B cell (primary cell): ENCODE results near the gene PGPEP1. TPM values are rescaled to one million over a fixed set of nuclear protein-coding genes. Genes with fewer than 3 reads are reported as not detected.

ENCODE experiments used
- ATAC-seq: fragments of 200-7000 bp; cut with Tn5 transposase; one replicate; pipeline ENCODE4 v1.10.0; 2021; ENCODE audit warnings: low read depth, mild to moderate bottlenecking, moderate number of reproducible peaks, moderate library complexity
- CTCF ChIA-PET: fragments of 350-600 bp; sonication (Branson Sonifier 250); formaldehyde crosslinking; loops from one replicate; lab custom pipeline; 2021; ENCODE audit warnings: antibody characterized with exemption, inconsistent platforms; lab: Charles Lee
- POLR2A ChIA-PET: fragments of 350-600 bp; sonication (Branson Sonifier 250); formaldehyde crosslinking; loops from one replicate; lab custom pipeline; 2021; ENCODE audit warnings: antibody characterized with exemption; lab: Charles Lee
- DNase-seq: peaks from one replicate; pipeline ENCODE4 v3.0.0; 2013
- H2AFZ ChIP-seq: 2 replicates; pipeline ENCODE4 v1.6.1; 2012; ENCODE audit warnings: mild to moderate bottlenecking, low read depth, low read length; ENCODE audit not compliant: insufficient read depth, poor library complexity, severe bottlenecking
- H3K27ac ChIP-seq, 2 donors: 1 replicate in 1 of 2; 2 replicates in 1 of 2; pipeline ENCODE4 v1.5.1; 2012 to 2013; ENCODE audit warnings: low read length in 2 of 2, mild to moderate bottlenecking in 2 of 2, moderate library complexity in 1 of 2
- H3K27me3 ChIP-seq, 4 experiments: fragments of 200-600 bp in 1 of 4; sonication (generic) in 1 of 4; replicated peaks in 1 of 4; 1 replicate in 2 of 4; 2 replicates in 2 of 4; pipeline versions ENCODE4 v1.6.1 to v1.7.0; 2013 to 2016; ENCODE audit warnings: low read length in 3 of 4, mild to moderate bottlenecking in 2 of 4, mixed read lengths in 1 of 4, moderate library complexity in 1 of 4; ENCODE audit not compliant: insufficient read depth in 4 of 4, control insufficient read depth in 3 of 4; ENCODE audit errors: control extremely low read depth in 1 of 4
- H3K36me3 ChIP-seq, 2 experiments: replicated peaks in 1 of 2; 1 replicate in 1 of 2; 2 replicates in 1 of 2; pipeline versions ENCODE4 v1.6.1 to v1.7.1; 2013; ENCODE audit warnings: low read length in 1 of 2; ENCODE audit not compliant: insufficient read depth in 2 of 2, control insufficient read depth in 1 of 2; ENCODE audit errors: control extremely low read depth in 1 of 2, extremely low read depth in 1 of 2
- H3K4me1 ChIP-seq, 2 donors: fragments of 200-600 bp in 1 of 2; sonication (generic) in 1 of 2; 1 replicate in 1 of 2; 2 replicates in 1 of 2; pipeline versions ENCODE4 v1.5.1 to v1.6.1; 2013 to 2017; ENCODE audit warnings: low read length in 2 of 2; ENCODE audit not compliant: control insufficient read depth in 2 of 2, insufficient read depth in 2 of 2
- H3K4me2 ChIP-seq: replicated peaks from 2 replicates; pipeline ENCODE3; 2012; ENCODE audit warnings: mild to moderate bottlenecking, low read depth, low read length; ENCODE audit not compliant: poor library complexity, severe bottlenecking
- H3K4me3 ChIP-seq, 5 experiments: fragments of 200-600 bp in 1 of 5; sonication (generic) in 1 of 5; 1 replicate in 3 of 5; 2 replicates in 2 of 5; pipeline versions ENCODE4 v1.5.1 to v1.7.0; 2011 to 2016; ENCODE audit warnings: low read length in 4 of 5, mild to moderate bottlenecking in 4 of 5, low read depth in 2 of 5, control low read depth in 1 of 5, moderate library complexity in 1 of 5; ENCODE audit not compliant: insufficient read depth in 1 of 5; ENCODE audit errors: control extremely low read depth in 1 of 5, extremely low read depth in 1 of 5
- H3K79me2 ChIP-seq: fragments of 200-600 bp; sonication (generic); one replicate; pipeline ENCODE4 v1.6.0; 2016; ENCODE audit warnings: low read length; ENCODE audit not compliant: control insufficient read depth, insufficient read depth
- H3K9ac ChIP-seq: fragments of 200-600 bp; sonication (generic); 2 replicates; pipeline ENCODE4 v1.6.1; 2017; ENCODE audit warnings: mild to moderate bottlenecking, low read length, moderate library complexity
- H3K9me3 ChIP-seq, 3 donors: one replicate each; pipeline versions ENCODE4 v1.6.1 to v1.7.1; 2013; ENCODE audit warnings: low read length in 2 of 3; ENCODE audit not compliant: control insufficient read depth in 2 of 3, insufficient read depth in 1 of 3; ENCODE audit errors: control extremely low read depth in 1 of 3
- H4K20me1 ChIP-seq: 2 replicates; pipeline ENCODE4 v1.6.0; 2012; ENCODE audit warnings: mild to moderate bottlenecking, low read length; ENCODE audit not compliant: insufficient read depth, control insufficient read depth, poor library complexity, severe bottlenecking
- H3K27ac Mint-ChIP-seq: one replicate; pipeline ENCODE4 v1.8.0; 2021; ENCODE audit warnings: mixed read lengths
- H3K27me3 Mint-ChIP-seq: one replicate; pipeline ENCODE4 v1.8.0; 2021; ENCODE audit warnings: mixed read lengths
- H3K4me1 Mint-ChIP-seq: one replicate; pipeline ENCODE4 v1.8.0; 2021; ENCODE audit warnings: mixed read lengths
- H3K4me3 Mint-ChIP-seq: one replicate; pipeline ENCODE4 v1.8.0; 2021; ENCODE audit warnings: mixed read lengths
- H3K9me3 Mint-ChIP-seq: one replicate; pipeline ENCODE4 v1.8.0; 2022; ENCODE audit warnings: mixed read lengths; ENCODE audit not compliant: insufficient read depth
- EZH2 ChIP-seq: IDR thresholded peaks from 2 replicates; pipeline ENCODE4 v1.6.1; 2012; ENCODE audit warnings: borderline replicate concordance, low read depth, mild to moderate bottlenecking, moderate library complexity, low read length; ENCODE audit not compliant: insufficient read depth, poor library complexity, severe bottlenecking
- WGBS: methylation state at CpG from one replicate; pipeline ENCODE4 v1.1.5; 2013; ENCODE audit warnings: missing lambda C conversion rate; ENCODE audit not compliant: insufficient coverage; 5-methylcytosine and 5-hydroxymethylcytosine counted together
- intact Hi-C: fragments of 100-400 bp; cut with micrococcal nuclease; formaldehyde crosslinking; loops from one replicate; pipeline ENCODE4 v1.10.0; 2022
- polyA plus RNA-seq: library from polyadenylated mRNA; depleted of rRNA; stranded (reverse); fragments of >200 nt; gene quantifications from 2 replicates; pipeline ENCODE4 v1.2.3, GENCODE V29; 2012
- total RNA-seq, 2 donors: library from RNA; stranded (reverse); fragments of 120-200 nt in 1 of 2; gene quantifications; 1 replicate in 1 of 2; 2 replicates in 1 of 2; pipeline versions ENCODE4 v1.2.3 to v1.2.4, GENCODE V29; 2013 to 2022
- TF ChIP-seq, protein P1 (sequence below): fragments of 200-600 bp; IDR thresholded peaks from one replicate; pipeline ENCODE4 v1.8.0; 2022; ENCODE audit warnings: antibody characterized with exemption, mild to moderate bottlenecking

Gene PGPEP1
- total and polyA plus RNA-seq, 2 donors (not counting 1 experiment from before 2014, with no cell fraction given) = 17.6 to 20.9 TPM

DNA sequence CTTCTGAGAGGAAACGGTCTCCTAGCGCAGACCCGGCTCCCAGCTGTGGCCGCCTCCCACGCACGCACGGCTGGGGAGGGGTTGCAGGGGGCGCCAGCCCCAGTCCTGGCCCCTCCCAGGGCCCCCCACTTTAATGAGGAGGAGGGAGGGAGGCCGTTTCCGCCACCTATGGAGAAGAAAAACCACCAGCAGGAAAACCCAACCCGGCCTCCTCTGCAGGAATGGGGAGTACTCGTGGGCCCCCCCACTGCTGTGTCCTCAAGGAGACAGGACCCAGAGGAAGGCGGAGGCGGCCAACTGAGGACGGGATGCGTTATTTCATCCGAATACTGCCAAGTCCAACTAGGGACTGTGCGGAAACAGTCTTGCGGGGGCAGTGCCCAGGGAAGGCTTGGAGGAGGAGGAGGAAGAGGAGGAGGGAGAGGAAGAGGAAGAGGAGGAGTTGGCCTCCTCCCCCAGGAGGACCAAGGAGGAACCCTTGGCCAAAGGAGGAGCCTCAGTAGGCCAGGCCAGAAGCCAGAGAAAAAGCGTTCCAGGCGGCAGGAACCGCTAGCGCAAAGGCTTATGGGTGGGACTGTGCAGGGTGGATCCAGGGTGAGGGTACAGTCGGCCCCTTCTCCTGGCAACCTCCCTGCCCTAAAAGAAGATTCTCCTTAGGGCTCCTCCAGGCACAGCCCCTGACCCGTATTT lies 74.9 kb downstream of the PGPEP1 start:
- peak; percentile 34 for DNase-seq
- H3K36me3 ChIP-seq = no peaks in the 10 kb centered on the region
- H3K79me2 ChIP-seq = peaks cover 6% of the 10 kb centered on the region
- peaks cover 53% of the 10 kb centered on the region for H3K27me3 Mint-ChIP-seq
- H3K27ac ChIP-seq = no peak overlapping the region
- ChIA-PET CTCF (interaction anchor here (0.7 to 9.3 kb wide), 5 partner anchors 27 to 184 kb away, joined by 4 to 196 read pairs (median 41); partner anchors contain the start of gene GDF15), POLR2A (interaction anchor here (0.9 kb wide), 1 partner anchor 22 kb away, joined by 3 read pairs; no protein-coding TSS in a partner anchor)
- no peak overlapping the region for H3K9ac ChIP-seq
- peaks cover 49% of the 10 kb centered on the region for H3K4me1 Mint-ChIP-seq
- no peaks in the 10 kb centered on the region for H3K9me3 Mint-ChIP-seq
- H3K4me3 ChIP-seq = no peak overlapping the region
- H3K4me2 ChIP-seq = peak overlapping the region; percentile 26
- peak overlapping the region; percentile 19 for H3K4me3 Mint-ChIP-seq
- 8% methylated on average over 22 of the region's 25 CpGs for WGBS
- H3K4me1 ChIP-seq = peaks cover 53% of the 10 kb centered on the region in 2 donors
- H3K9me3 ChIP-seq = peaks cover 0 to 28% (median 0%) of the 10 kb centered on the region in 3 donors
- peaks cover 24% of the 10 kb centered on the region for H4K20me1 ChIP-seq
- peaks cover 0 to 67% (median 37%) of the 10 kb centered on the region in 4 experiments for H3K27me3 ChIP-seq
- no peak for ATAC-seq
- H2AFZ ChIP-seq = no peak overlapping the region
- TF ChIP-seq, protein P1, sequence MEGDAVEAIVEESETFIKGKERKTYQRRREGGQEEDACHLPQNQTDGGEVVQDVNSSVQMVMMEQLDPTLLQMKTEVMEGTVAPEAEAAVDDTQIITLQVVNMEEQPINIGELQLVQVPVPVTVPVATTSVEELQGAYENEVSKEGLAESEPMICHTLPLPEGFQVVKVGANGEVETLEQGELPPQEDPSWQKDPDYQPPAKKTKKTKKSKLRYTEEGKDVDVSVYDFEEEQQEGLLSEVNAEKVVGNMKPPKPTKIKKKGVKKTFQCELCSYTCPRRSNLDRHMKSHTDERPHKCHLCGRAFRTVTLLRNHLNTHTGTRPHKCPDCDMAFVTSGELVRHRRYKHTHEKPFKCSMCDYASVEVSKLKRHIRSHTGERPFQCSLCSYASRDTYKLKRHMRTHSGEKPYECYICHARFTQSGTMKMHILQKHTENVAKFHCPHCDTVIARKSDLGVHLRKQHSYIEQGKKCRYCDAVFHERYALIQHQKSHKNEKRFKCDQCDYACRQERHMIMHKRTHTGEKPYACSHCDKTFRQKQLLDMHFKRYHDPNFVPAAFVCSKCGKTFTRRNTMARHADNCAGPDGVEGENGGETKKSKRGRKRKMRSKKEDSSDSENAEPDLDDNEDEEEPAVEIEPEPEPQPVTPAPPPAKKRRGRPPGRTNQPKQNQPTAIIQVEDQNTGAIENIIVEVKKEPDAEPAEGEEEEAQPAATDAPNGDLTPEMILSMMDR = no peak
- TF ChIP-seq EZH2 = no peak
- no peak overlapping the region for H3K27ac Mint-ChIP-seq
- intact Hi-C loops = no loop called here

DNA sequence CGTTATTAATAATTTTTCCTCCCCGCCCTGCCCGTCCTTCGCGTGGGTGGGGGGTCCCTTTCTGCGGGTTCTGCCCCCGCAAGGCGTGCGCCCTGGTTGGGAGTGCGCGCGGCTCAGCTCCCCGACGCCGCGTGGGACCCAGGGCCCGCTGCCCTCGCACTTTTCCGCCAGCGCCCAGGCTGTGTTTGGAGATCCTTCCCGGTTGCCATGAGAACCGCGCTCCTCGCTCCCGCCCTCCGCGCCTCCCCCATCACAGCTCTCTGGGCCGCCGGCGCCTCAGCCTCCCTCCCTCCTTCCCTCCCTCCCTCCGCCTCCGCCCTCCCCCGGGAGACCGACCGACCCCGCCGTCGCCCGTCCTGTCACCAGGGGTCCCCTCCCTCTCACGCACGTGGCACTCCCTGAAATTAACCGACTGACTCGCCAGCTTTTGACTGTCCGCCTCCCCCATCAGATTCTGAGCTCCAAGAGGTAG lies 76.4 kb downstream of the PGPEP1 start:
- Histone ChIP-seq H3K9ac (peak overlapping the region; percentile 39), H3K4me3 (peak overlapping the region in 2 of 5 experiments; percentile 11 to 23), H3K4me1 (peaks cover 59 to 63% of the 10 kb centered on the region in 2 donors), H3K4me2 (peak overlapping the region; percentile 97), H3K27ac (no peak overlapping the region), H2AFZ (no peak overlapping the region), H3K79me2 (peaks cover 8% of the 10 kb centered on the region), H3K9me3 (peaks cover 0 to 28% (median 0%) of the 10 kb centered on the region in 3 donors), H4K20me1 (peaks cover 35% of the 10 kb centered on the region), H3K27me3 (peaks cover 0 to 62% (median 35%) of the 10 kb centered on the region in 4 experiments), H3K36me3 (no peaks in the 10 kb centered on the region)
- Mint-ChIP-seq H3K27me3 (peaks cover 43% of the 10 kb centered on the region), H3K27ac (peak overlapping the region; percentile 70), H3K9me3 (no peaks in the 10 kb centered on the region), H3K4me3 (peak overlapping the region; percentile 78), H3K4me1 (peaks cover 56% of the 10 kb centered on the region)
- TF ChIP-seq, protein P1 = no peak
- no peak for TF ChIP-seq EZH2
- DNase-seq (peak; percentile 70), ATAC-seq (no peak)
- WGBS = 3% methylated on average over 40 of the region's 44 CpGs
- POLR2A ChIA-PET = interaction anchor here (0.5 to 0.8 kb wide), 4 partner anchors 28 to 416 kb away, joined by 3 to 4 read pairs (median 3); no protein-coding TSS in a partner anchor
- CTCF ChIA-PET = interaction anchor here (9.3 kb wide), 1 partner anchor 29 kb away, joined by 196 read pairs; the partner anchor contains the start of gene GDF15
- intact Hi-C loops = no loop called here
